Measurements from ENCODE around the gene MMS22L.

MMS22L gene

GRCh38 chr6:97120511-97120910 lies 162.5 kb downstream of the MMS22L start:
- Histone ChIP-seq H3K27me3 (ENCODE audit: low read length) (no peaks in the 10 kb centered on the region), H3K4me2 (ENCODE audit: low read depth, low read length, poor library complexity, severe bottlenecking) (no peak overlapping the region), H3K9me2 (replicated peaks; ENCODE audit: insufficient read depth, low read length) (no peaks in the 10 kb centered on the region), H3K4me3 (ENCODE audit: insufficient read depth, low read length, poor library complexity, severe bottlenecking) (no peak overlapping the region), H3K9me3 (ENCODE audit: insufficient read depth, low read length) (no peaks in the 10 kb centered on the region), H3F3A (ENCODE audit: insufficient read depth) (no peaks in the 10 kb centered on the region), H3K36me3 (ENCODE audit: low read length) (no peaks in the 10 kb centered on the region), H3K27ac (ENCODE audit: low read depth, low read length) (no peak overlapping the region), H3K9ac (ENCODE audit: low read length) (no peak overlapping the region), H4K20me1 (ENCODE audit: low read depth, low read length) (no peaks in the 10 kb centered on the region), H3K79me2 (ENCODE audit: insufficient read depth, low read length) (no peaks in the 10 kb centered on the region), H2AFZ (ENCODE audit: low read depth, low read length, severe bottlenecking) (no peak overlapping the region)
- no peak for TF ChIP-seq EZH2phosphoT487 (conservative IDR thresholded peaks at IDR 0.05; ENCODE audit: low read length)
- TF ChIP-seq CTCF (IDR thresholded peaks at IDR 0.05; ENCODE audit: insufficient read depth, low read length, poor library complexity, severe bottlenecking), result no peak

GRCh38 chr6:97114645-97115044 lies 168.4 kb downstream of the MMS22L start:
- Histone ChIP-seq H4K20me1 (ENCODE audit: low read depth, low read length) (no peaks in the 10 kb centered on the region), H3K9me3 (ENCODE audit: insufficient read depth, low read length) (no peaks in the 10 kb centered on the region), H3K27ac (ENCODE audit: low read depth, low read length) (no peak overlapping the region), H3F3A (ENCODE audit: insufficient read depth) (no peaks in the 10 kb centered on the region), H3K36me3 (ENCODE audit: low read length) (no peaks in the 10 kb centered on the region), H3K4me2 (ENCODE audit: low read depth, low read length, poor library complexity, severe bottlenecking) (no peak overlapping the region), H3K79me2 (ENCODE audit: insufficient read depth, low read length) (no peaks in the 10 kb centered on the region), H3K27me3 (ENCODE audit: low read length) (no peaks in the 10 kb centered on the region), H3K9ac (ENCODE audit: low read length) (no peak overlapping the region), H3K4me3 (ENCODE audit: insufficient read depth, low read length, poor library complexity, severe bottlenecking) (no peak overlapping the region), H3K9me2 (replicated peaks; ENCODE audit: insufficient read depth, low read length) (no peaks in the 10 kb centered on the region), H2AFZ (ENCODE audit: low read depth, low read length, severe bottlenecking) (no peak overlapping the region)
- no peak for TF ChIP-seq CTCF (IDR thresholded peaks at IDR 0.05; ENCODE audit: insufficient read depth, low read length, poor library complexity, severe bottlenecking)
- no peak for TF ChIP-seq EZH2phosphoT487 (conservative IDR thresholded peaks at IDR 0.05; ENCODE audit: low read length)

GRCh38 chr6:97113170-97113569 lies 169.8 kb downstream of the MMS22L start:
- Histone ChIP-seq H3K9ac (ENCODE audit: low read length) (no peak overlapping the region), H3K27ac (ENCODE audit: low read depth, low read length) (no peak overlapping the region), H3K9me3 (ENCODE audit: insufficient read depth, low read length) (no peaks in the 10 kb centered on the region), H2AFZ (ENCODE audit: low read depth, low read length, severe bottlenecking) (no peak overlapping the region), H3K4me2 (ENCODE audit: low read depth, low read length, poor library complexity, severe bottlenecking) (no peak overlapping the region), H3K79me2 (ENCODE audit: insufficient read depth, low read length) (no peaks in the 10 kb centered on the region), H3K4me3 (ENCODE audit: insufficient read depth, low read length, poor library complexity, severe bottlenecking) (no peak overlapping the region), H3K27me3 (ENCODE audit: low read length) (no peaks in the 10 kb centered on the region), H3F3A (ENCODE audit: insufficient read depth) (no peaks in the 10 kb centered on the region), H4K20me1 (ENCODE audit: low read depth, low read length) (no peaks in the 10 kb centered on the region), H3K36me3 (ENCODE audit: low read length) (no peaks in the 10 kb centered on the region), H3K9me2 (replicated peaks; ENCODE audit: insufficient read depth, low read length) (no peaks in the 10 kb centered on the region)
- TF ChIP-seq CTCF (IDR thresholded peaks at IDR 0.05; ENCODE audit: insufficient read depth, low read length, poor library complexity, severe bottlenecking), result no peak
- TF ChIP-seq EZH2phosphoT487 (conservative IDR thresholded peaks at IDR 0.05; ENCODE audit: low read length), result no peak

Measured in SU-DHL-6 (cell line).